Upper lobe of left lung (tissue), 4 donors: ENCODE measurements around the gene SFT2D1.

Source experiments
- POLR2A ChIP-seq, 4 donors: fragments of 450-650 bp; IDR thresholded peaks; one replicate each; pipeline ENCODE4 v1.5.1; 2016 to 2017; ENCODE audit warnings: antibody characterized with exemption in 4 of 4, mild to moderate bottlenecking in 2 of 4
- TF ChIP-seq, protein P1 (sequence below), 6 experiments: fragments of 450-650 bp in 4 of 6; fragments of 200-600 bp in 2 of 6; sonication (generic) in 2 of 6; IDR thresholded peaks; one replicate each; pipeline ENCODE4 v1.5.1; 2016 to 2019; ENCODE audit warnings: antibody characterized with exemption in 6 of 6

- TF ChIP-seq, protein P1, sequence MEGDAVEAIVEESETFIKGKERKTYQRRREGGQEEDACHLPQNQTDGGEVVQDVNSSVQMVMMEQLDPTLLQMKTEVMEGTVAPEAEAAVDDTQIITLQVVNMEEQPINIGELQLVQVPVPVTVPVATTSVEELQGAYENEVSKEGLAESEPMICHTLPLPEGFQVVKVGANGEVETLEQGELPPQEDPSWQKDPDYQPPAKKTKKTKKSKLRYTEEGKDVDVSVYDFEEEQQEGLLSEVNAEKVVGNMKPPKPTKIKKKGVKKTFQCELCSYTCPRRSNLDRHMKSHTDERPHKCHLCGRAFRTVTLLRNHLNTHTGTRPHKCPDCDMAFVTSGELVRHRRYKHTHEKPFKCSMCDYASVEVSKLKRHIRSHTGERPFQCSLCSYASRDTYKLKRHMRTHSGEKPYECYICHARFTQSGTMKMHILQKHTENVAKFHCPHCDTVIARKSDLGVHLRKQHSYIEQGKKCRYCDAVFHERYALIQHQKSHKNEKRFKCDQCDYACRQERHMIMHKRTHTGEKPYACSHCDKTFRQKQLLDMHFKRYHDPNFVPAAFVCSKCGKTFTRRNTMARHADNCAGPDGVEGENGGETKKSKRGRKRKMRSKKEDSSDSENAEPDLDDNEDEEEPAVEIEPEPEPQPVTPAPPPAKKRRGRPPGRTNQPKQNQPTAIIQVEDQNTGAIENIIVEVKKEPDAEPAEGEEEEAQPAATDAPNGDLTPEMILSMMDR (IDR thresholded peaks at IDR 0.05): peak in 1 of 6 experiments; percentile 24
- no peak for TF ChIP-seq POLR2A (IDR thresholded peaks at IDR 0.05)
Observed at GRCh38 chr6:166330612-166331011, 11.7 kb downstream of the SFT2D1 start.
